Occipital lobe (tissue), 2 donors: ENCODE measurements around the gene ARHGEF10L. TPM values are rescaled to one million over a fixed set of nuclear protein-coding genes. Genes with fewer than 3 reads are reported as not detected.
A peak's percentile ranks its signal among the peaks of the same experiment; 100 is the strongest.

Experiments
- DNase-seq: peaks from one replicate; lab custom pipeline; 2025; lab: John Stamatoyannopoulos, UW
- total RNA-seq: library from RNA; depleted of rRNA; stranded (reverse); fragments of >200 nt; gene quantifications from one replicate; pipeline ENCODE4 v1.2.3, GENCODE V29; 2014

Gene ARHGEF10L
- total RNA-seq, 1 donor from 2014 or later = 22.3 TPM

GRCh38 chr1:17673329-17674072 is 134.0 kb downstream of the ARHGEF10L start:
- no peak for DNase-seq

- DNase-seq = no peak
These were observed 135.4 kb downstream of the ARHGEF10L start for GRCh38 chr1:17674726-17675500.

DNA sequence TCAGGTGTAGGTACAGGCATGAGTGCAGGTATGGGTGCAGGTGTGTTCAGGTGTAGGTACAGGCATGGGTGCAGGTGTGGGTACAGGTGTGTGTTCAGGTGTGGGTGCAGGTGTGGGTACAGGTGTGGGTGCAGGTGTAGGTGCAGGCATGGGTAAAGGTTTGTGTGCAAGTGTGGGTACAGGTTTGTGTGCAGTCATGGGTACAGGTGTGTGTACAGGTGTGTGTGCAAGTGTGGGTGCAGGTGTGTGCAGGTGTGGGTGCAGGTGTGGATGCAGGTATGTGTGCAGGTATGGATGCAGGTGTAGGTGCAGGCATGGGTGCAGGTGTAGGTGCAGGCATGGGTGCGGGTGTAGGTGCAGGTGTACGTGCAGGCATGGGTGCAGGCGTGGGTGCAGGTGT is 136.2 kb downstream of the ARHGEF10L start:
- DNase-seq = no peak

DNA sequence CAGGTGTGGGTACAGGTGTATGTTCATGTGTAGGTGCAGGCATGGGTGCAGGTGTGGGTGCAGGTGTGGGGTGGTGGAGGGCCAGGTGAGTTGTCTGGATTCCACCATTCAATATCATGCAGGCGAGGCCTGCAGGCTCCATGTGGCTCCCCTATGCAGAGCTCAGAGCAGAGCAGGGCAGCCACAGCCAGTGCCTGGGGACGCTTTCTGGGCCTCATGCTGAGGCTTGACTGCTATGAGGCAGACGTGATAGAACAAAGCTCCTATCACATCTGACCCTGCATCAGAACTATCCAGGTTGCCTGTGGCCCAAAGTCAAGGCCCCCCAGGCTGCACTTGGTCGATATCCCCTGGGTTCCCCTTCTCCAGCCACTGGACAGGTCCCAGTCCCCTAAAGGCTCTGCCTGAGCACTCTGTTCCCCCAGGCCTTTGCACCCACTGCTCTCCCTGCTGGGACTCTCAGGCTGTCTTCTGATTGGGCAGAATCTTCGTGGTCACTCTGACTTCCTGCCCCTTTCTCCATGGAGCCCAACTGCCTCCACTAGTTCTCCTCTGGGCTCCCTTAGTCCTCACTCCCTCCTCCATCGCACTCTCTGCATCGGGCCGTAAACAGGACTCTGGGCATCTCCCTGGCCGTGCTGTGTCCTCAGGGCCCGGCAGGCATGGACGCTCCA is 137.0 kb downstream of the ARHGEF10L start:
- no peak for DNase-seq

- DNase-seq = no peak
These were observed 138.5 kb downstream of the ARHGEF10L start for GRCh38 chr1:17678011-17678410.

DNA sequence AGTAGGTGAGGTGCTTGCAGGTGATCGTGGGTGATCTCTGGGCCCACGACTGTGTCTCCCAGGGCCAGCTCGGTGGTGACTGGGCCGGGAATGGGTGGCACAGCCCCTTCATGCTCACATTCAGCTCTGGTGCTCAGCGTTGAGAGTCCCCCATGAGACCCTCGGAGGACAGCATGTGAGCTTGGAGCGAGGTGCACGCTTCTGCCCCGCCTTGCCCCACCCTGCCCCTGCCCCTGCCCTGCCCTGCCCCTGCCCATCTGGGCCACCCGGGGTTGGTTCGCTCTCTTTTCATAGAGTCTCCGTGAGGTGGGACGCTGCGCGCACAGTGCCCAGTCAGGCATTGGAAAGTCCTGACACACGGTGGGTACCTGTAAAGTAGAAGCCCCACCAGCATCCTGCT is 140.4 kb downstream of the ARHGEF10L start:
- DNase-seq = no peak

DNA sequence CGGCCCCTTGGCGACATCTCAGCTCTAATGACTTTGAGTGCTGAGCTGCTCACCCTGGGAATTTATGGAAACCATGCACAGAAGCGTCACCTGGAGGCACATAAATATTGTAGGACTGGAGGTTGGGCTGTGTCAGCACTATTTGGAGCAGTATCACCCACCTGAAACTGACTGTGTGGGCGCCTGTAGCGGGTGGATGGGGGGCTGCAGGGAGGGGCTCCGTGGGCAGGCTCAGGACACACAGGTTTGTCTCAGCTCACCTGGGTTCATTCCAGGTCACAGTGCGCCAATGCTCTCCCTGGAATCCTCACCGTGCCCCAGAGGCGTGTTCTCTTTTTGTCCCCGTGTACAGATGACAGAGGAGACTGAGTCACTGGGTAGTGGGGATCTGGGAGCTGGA is 140.8 kb downstream of the ARHGEF10L start:
- DNase-seq = no peak

DNA sequence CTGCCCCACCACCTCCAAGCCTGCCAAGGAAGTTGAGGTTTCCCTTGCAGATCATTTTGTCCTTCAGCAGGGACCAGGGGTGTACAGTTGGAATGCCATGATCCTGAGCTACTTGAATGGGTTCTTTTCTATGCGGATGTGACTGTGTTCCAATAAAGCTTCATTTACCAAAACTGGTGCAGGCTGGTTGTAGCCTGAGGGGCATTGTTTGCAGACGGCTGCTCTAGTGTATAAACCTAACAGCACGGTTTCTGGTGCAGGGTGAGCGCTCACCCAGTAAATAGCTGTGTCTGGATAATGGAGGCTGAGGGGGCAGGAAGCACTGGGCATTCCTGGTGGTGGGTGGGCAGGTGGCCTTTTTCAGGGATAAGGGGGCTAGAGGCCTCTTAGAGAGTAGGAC is 142.9 kb downstream of the ARHGEF10L start:
- DNase-seq = no peak

DNA sequence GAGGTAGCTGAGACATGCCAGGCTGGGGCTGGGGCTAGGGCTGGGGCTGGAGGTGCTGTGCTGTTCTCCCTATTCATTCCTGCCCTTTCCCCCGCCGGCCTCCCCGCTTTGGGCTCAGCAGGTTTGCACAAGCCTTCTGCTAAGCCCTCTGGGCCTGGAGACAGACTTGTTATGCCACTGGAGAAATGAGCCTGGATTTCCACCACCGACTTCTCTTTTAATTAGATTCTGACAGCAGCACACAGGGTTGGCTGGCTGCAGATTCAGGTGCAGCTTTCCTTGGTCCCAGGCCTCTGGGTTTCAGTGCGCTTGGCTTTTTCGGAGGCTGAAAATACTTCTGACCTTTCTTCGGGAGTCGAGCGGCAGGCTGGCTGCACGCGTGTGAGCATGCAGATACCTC is 144.1 kb downstream of the ARHGEF10L start:
- DNase-seq = no peak

DNA sequence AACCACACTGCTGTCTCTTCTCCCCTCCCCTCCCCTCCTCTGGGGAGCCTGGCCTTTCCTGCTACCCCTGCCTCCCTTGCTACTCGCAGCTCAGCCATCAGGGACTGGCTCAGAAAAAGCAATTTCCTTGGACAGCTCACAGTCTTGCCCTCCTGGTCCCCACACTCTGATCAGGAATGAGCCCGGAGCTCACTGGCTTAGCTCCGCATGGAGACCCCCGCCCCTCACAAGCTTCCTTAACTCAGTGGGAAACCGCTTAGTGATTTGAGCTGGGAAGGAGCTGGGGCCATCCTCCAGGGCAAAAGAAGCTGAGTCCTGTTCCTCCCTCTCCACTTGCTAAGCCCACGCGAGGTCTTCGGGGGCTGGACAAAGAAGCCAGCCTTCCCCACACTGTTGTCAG is 145.3 kb downstream of the ARHGEF10L start:
- no peak for DNase-seq

DNA sequence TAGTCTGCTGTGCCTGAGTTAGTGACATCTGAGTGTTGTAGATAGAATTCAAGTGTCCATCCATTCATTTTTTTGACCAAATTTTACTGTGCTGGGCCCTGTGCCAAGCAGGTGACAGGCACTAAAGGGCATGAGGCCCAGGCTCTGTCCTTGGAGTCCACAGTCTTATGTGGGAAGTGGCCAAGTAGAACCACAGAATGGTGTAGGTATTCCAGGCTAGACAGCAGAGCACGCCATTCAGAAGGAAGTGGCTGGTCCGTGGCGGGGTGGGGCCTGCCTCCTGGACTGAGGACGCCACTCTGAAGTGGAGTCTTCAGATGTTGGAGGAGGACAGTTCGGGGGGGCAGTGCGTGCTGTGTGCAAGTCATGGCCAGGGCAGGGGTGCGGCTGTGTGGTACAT is 146.8 kb downstream of the ARHGEF10L start:
- no peak for DNase-seq

DNA sequence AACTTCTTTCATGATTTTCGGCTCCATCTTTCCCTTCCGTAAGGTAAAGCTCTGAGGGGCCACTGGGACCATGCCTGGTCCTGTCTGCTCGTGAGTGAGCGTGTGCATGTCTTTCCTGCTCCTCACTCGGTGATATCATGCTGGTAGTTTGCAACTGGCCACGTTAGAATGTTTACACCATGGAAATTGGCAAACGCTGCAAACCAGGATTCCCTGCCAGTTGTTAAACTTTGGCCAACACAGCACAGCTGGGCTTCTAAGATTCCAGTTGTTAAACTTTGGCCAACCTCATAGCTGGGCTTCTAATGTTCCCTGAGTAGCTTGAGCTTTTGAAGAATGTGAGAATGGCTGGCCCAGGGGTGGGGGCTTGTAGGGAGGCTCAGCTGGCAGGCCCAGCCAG is 147.6 kb downstream of the ARHGEF10L start:
- DNase-seq = no peak

DNA sequence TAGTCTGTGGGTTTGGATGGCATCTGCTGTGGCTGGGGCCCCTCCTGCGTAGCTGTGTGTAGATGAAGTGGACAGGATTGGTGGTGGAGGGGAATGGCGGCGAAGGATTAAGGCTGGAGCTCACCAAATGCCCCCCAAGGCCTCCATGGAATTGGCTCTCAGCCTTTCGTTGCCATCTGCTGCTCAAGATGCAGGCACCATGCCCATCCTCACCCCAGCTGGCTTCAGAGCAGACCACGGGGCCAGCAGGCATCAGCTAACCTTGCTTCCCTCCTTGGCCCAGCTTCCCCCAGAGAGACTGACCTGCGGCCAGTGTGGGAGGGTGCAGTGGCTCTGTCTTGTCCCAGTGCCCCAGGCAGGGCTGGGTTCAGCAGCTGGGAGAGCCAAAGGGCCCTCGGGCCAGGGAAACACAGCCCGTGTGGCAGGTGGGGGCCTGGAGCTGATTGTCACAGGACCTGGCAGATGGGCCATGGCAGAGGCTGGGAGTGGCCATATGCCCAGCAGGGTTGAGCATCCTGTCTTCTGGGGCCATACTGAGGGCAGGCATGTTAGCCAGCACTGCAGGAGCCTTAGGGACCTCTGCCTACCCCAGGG is 148.8 kb downstream of the ARHGEF10L start:
- DNase-seq = no peak

DNA sequence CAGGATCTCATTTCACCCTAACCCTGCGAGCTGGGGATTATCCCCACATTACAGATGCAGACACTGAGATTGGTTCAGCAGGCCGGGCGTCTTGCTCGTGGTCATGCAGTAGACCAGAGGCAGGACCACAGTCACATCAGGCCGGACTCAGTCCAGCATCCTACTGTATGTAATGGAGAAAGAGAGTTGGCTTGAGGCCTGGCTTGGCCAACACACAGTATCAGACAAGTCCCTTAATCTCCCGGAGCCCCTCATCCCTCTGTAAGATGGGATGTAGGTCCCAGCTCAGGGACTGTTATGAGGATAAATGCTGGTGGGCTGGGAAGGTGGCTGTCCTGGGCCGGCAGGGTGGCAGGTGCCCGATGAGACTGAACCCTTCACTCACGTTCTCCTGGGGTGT is 149.5 kb downstream of the ARHGEF10L start:
- DNase-seq = no peak

- no peak for DNase-seq
These were observed 151.6 kb downstream of the ARHGEF10L start for GRCh38 chr1:17690906-17691634.

- no peak for DNase-seq
These were observed 153.1 kb downstream of the ARHGEF10L start for GRCh38 chr1:17692645-17693044.

- peak; percentile 29 for DNase-seq
These were observed 157.2 kb downstream of the ARHGEF10L start for GRCh38 chr1:17696417-17697301.

GRCh38 chr1:17697458-17697857 is 158.0 kb downstream of the ARHGEF10L start:
- no peak for DNase-seq

- DNase-seq = no peak
These were observed 160.1 kb downstream of the ARHGEF10L start for GRCh38 chr1:17699581-17699980.
